NCI-H146 treated with DMSO at 0.1 percent for 48 hours (cell line): ENCODE results near the gene CDNF.
"Not testable (repeated sequence)": the region's sequence is repeated elsewhere in the genome, so short reads cannot be mapped to it uniquely, and the experiment has no call there.

Experiments
- DNase-seq: peaks from one replicate; lab custom pipeline; 2025; ENCODE audit not compliant: unreplicated experiment; lab: John Stamatoyannopoulos, UW

Gene CDNF

GRCh38 chr10:14837757-14838581 is at the start of gene CDNF, which contains the start of the genes HSPA14 and MSANTD7:
CDNF (minus strand) TSS chr10:14838037; CDS start chr10:14837946, 91 bp downstream.
HSPA14 (plus strand) TSS chr10:14838306; CDS start chr10:14838403, 97 bp downstream.
MSANTD7 (plus strand) TSS chr10:14838306; CDS start chr10:14842285, 3,979 bp downstream.
- peak; percentile 99 for DNase-seq

- no peak for DNase-seq
These were observed 46.2 kb upstream of the CDNF start for GRCh38 chr10:14884082-14884481.

GRCh38 chr10:14880229-14880628 is 42.4 kb upstream of the CDNF start:
- DNase-seq = no peak

- no peak for DNase-seq
These were observed 42.0 kb upstream of the CDNF start for GRCh38 chr10:14879928-14880193.

- no peak for DNase-seq
These were observed 41.5 kb upstream of the CDNF start for GRCh38 chr10:14879124-14879927.

- DNase-seq = peak; percentile 91
These were observed 40.7 kb upstream of the CDNF start, which contains the start of gene SUV39H2 for GRCh38 chr10:14878266-14879123. SUV39H2 (plus strand) TSS chr10:14878866; CDS start chr10:14878889, 23 bp downstream.

GRCh38 chr10:14876764-14877163 is 38.9 kb upstream of the CDNF start:
- no peak for DNase-seq

- DNase-seq = no peak
These were observed 38.1 kb upstream of the CDNF start for GRCh38 chr10:14875941-14876340.

GRCh38 chr10:14873090-14873760 is 35.4 kb upstream of the CDNF start:
- DNase-seq = no peak

- DNase-seq = not testable (repeated sequence)
These were observed 27.0 kb upstream of the CDNF start for GRCh38 chr10:14864871-14865270.

- not testable (repeated sequence) for DNase-seq
These were observed 26.6 kb upstream of the CDNF start for GRCh38 chr10:14864466-14864865.

- DNase-seq = no peak
These were observed 23.0 kb upstream of the CDNF start for GRCh38 chr10:14860791-14861190.

- no peak for DNase-seq
These were observed 21.9 kb upstream of the CDNF start for GRCh38 chr10:14859775-14860174.

- DNase-seq = no peak
These were observed 21.2 kb upstream of the CDNF start for GRCh38 chr10:14859043-14859442.

- no peak for DNase-seq
These were observed 20.6 kb upstream of the CDNF start for GRCh38 chr10:14858338-14858960.

GRCh38 chr10:14855453-14855852 is 17.6 kb upstream of the CDNF start:
- no peak for DNase-seq

- no peak for DNase-seq
These were observed 14.4 kb upstream of the CDNF start for GRCh38 chr10:14852236-14852635.

- no peak for DNase-seq
These were observed 7.1 kb upstream of the CDNF start for GRCh38 chr10:14844948-14845347.

GRCh38 chr10:14843327-14843988 is 5.6 kb upstream of the CDNF start:
- no peak for DNase-seq

- DNase-seq = no peak
These were observed 2.3 kb upstream of the CDNF start for GRCh38 chr10:14840178-14840577.
